Endothelial cell of hepatic sinusoid (primary cell): ENCODE data around the gene HPD.

Source experiments
- in situ Hi-C: cut with HindIII; loops from 2 replicates; pipeline ENCODE4 v1.10.0; 2017; ENCODE audit warnings: low sequenced_read_pairs

HPD gene

GRCh38 chr12:121829250-121829918, 29.3 kb downstream of the HPD start:
- in situ Hi-C loops: no loop called here

DNA sequence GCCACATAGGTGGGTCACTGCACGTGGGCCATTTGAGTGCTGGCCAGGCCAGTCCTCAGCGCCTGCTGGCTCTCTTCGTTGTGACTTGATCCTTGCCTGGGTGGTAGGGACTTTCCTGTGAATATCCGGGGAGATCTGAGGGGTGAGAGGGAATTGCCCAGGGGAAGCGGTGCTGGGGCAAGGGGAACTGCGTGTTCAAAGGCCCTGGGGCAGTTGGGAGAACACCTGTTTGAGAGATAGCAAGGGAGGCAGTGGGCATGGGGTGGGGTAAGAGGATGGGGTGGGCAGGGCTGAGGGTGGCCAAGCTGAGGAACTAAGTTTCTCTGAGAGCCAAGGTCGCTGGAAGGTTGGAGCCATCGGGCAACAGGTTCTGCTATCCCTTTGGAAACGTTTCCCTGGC, 29.8 kb downstream of the HPD start:
- in situ Hi-C loops: no loop called here

- in situ Hi-C loops: no loop called here
These were observed 30.4 kb downstream of the HPD start for GRCh38 chr12:121828306-121828705.

- in situ Hi-C loops: no loop called here
These were observed 31.1 kb downstream of the HPD start for GRCh38 chr12:121827351-121828099.

DNA sequence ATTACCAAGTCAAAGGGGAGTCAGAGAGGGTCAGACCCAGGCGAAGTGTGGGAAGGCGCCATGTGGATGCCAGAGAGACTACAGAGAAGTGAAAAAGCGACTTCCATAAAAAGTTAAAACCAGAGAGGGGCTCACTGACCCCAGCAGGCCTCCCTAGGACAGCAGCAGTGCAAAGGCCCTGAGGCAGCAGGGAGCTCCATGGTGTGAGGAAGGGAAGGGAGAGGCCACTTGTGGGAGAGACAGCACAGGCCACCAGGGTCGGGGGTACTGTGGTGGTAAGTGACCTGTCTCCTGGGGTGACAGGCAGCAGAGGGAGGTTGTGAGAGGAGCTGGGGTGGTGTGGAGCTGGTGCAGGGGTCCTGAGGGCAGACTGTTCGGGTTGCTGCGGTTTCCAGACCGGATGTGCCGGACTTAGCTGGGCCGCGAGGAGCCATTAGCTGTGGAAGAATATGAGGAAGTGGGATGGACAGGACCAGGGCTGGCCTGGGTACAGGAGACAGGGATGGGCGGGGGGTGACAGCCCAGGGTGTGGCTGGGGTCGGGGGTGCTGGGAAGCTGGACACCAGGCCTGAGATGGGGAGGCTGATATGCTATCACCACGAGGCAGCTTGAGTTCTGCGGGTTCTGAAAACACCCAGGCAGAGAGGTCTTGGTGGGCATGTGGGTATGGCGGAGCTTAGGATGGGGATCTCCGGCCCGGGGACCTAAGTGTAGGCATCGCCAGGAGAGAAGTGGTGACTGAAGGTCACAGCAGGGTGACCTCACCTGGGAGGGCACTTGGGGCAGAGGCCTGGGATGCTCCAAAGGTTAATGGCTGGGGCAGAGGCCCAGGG, 32.1 kb downstream of the HPD start:
- in situ Hi-C loops: no loop called here

DNA sequence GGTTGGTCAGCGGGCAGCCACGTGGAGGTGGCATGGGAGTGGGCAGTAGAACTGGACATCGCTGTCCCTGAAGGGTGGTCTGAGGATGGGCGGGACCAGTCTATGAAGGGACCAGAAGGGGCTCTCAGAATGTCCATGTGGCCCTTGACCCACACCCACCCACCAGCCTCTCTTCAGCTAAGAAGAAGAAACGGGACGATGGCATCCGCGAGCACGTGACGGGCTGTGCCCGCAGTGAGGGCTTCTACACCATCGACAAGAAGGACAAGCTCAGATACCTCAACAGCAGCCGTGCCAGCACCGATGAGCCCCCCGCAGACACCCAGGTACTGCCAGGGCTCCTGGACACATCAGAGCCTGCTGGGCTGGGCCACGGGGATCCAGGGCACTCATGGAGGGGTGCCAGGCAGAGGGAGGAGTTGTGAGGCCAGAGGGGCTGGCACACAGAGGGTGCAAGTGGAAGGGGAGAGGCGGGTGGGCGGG, 33.6 kb downstream of the HPD start:
- in situ Hi-C loops: no loop called here

DNA sequence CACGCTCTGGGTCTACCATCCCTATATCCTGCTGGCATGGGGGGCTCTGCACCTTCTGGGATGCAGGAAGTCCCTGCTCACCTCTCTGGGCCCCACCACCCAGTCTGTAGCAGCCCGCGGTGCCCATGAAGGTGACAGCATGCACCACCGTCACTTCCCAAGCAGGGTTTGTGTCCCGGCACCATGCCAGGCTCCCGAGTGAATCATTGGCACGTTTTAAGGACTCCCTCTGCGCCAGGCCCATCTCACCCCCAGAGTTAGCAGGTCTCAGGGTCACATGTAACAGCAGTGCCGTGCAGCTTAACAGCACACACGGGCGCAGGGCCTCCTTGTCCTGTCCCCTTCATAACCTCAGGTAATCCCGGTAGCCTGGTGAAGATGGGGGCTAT, 34.9 kb downstream of the HPD start:
- in situ Hi-C loops: no loop called here

DNA sequence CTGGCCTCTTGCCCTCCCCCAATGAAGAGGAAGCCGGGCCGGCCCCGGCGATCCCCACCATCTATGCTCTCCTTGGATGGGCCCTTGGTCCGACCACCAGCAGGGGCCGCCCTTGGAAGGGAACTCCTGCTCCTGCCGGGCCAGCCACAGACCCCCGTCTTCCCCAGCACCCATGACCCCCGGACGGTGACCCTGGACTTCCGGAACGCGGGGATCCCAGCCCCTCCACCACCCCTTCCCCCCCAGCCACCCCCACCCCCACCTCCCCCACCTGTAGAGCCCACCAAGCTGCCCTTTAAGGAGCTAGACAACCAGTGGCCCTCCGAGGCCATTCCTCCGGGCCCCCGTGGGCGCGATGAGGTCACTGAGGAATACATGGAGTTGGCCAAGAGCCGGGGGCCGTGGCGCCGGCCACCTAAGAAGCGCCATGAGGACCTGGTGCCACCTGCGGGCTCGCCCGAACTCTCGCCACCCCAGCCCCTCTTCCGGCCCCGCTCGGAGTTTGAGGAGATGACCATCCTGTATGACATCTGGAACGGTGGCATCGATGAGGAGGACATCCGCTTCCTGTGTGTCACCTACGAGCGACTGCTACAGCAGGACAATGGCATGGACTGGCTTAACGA, 35.4 kb downstream of the HPD start:
- in situ Hi-C loops: no loop called here

- in situ Hi-C loops: no loop called here
These were observed 36.1 kb downstream of the HPD start for GRCh38 chr12:121822393-121823100.

DNA sequence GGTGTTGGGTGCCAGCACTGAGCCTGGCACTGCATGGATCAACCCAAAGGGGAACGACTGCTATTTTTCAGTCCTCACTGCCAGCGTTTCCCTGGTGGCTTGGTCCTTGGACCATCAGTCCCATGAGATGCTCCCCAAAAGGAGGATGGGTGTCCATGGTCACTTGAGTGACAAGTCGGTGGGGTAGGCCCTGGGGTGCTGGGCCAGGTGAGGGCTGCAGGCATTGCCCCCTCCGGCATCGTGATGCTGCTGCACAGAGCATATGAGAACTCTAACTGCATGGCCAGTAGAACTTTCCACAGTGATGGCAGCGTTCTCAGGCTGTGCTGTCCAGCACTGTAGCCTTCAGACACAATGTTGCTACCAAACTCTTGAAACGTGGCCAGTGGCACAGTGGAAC, 38.6 kb downstream of the HPD start:
- in situ Hi-C loops: no loop called here

- in situ Hi-C loops: no loop called here
These were observed 39.3 kb downstream of the HPD start for GRCh38 chr12:121819212-121819949.

DNA sequence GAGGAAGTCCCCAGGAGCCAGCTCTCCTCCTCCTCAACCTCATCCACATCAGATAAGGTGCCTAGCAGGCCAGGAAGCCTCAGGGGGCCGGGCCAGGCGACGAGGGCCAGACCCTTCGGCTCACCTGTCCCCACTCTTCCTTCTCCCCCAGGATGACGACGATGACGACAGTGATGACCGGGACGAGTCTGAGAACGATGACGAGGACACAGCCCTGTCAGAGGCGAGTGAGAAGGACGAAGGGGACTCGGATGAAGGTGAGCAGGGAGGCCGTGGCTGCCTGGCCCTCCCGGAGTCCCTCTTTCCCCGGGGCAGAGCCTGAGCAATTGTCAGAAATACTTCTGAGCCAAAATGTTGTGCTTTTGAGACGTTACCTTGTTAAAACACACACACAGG, 41.0 kb downstream of the HPD start:
- in situ Hi-C loops: no loop called here

DNA sequence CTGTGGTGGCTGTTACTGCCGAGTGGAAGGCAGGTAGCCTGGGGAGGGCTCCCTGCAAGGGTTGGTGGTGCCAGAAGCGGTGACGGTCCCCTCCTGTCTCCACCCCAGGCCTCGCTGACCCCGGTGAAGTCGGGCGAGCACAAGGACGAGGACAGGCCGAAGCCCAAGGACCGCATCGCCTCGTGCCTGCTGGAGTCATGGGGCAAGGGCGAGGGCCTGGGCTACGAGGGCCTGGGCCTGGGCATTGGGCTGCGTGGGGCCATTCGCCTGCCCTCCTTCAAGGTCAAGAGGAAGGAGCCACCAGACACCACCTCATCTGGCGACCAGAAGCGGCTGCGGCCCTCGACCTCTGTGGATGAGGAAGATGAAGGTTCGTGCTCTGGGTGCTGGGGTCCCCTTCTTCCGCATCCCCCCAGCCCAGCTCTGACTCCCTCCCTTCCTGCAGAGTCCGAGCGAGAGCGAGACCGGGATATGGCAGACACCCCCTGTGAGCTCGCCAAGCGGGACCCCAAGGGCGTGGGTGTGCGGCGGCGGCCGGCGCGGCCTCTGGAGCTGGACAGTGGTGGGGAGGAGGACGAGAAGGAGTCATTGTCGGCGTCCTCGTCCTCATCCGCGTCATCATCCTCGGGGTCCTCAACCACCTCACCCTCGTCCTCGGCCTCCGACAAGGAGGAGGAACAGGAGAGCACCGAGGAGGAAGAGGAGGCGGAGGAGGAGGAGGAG, 41.6 kb downstream of the HPD start:
- in situ Hi-C loops: no loop called here

DNA sequence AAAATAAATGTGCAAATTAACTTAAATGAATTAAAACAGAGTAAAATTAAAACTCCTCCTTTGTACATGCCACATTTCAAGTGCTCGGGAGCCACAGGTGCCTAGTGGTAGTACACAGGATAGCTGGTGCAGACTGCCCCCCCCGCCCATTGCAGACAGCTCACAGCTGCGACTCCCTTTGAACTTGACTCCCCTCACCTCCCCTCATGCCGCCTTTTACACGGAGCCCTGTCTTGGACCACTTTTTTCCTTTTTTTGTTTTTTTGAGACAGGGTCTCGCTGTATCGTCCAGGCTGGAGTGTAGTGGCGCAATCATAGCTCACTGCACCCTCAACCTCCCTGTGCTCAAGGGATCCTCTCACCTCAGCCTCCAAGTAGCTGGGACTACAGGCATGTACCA, 43.4 kb downstream of the HPD start:
- in situ Hi-C loops: no loop called here

DNA sequence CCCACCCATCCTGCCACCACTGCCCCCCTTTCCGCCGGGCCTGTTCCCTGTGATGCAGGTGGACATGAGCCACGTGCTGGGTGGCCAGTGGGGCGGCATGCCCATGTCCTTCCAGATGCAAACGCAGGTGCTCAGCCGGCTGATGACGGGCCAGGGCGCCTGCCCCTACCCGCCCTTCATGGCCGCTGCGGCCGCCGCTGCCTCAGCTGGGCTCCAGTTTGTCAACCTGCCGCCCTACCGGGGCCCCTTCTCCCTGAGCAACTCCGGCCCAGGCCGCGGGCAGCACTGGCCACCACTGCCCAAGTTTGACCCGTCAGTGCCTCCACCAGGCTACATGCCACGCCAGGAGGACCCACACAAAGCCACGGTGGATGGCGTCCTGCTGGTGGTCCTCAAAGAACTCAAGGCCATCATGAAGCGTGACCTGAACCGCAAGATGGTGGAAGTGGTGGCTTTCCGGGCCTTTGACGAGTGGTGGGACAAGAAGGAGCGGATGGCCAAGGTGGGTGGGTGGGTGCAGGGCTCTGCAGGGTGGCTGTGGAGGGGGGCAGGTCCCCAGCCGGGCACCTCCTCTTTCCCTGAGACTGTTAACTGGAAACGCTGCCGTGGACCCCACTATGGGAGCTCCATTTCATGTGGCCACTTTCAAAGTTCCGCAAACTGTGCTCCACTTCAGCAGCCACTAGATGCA, 44.1 kb downstream of the HPD start:
- in situ Hi-C loops: no loop called here

GRCh38 chr12:121813951-121814350, 44.7 kb downstream of the HPD start:
- in situ Hi-C loops: no loop called here

DNA sequence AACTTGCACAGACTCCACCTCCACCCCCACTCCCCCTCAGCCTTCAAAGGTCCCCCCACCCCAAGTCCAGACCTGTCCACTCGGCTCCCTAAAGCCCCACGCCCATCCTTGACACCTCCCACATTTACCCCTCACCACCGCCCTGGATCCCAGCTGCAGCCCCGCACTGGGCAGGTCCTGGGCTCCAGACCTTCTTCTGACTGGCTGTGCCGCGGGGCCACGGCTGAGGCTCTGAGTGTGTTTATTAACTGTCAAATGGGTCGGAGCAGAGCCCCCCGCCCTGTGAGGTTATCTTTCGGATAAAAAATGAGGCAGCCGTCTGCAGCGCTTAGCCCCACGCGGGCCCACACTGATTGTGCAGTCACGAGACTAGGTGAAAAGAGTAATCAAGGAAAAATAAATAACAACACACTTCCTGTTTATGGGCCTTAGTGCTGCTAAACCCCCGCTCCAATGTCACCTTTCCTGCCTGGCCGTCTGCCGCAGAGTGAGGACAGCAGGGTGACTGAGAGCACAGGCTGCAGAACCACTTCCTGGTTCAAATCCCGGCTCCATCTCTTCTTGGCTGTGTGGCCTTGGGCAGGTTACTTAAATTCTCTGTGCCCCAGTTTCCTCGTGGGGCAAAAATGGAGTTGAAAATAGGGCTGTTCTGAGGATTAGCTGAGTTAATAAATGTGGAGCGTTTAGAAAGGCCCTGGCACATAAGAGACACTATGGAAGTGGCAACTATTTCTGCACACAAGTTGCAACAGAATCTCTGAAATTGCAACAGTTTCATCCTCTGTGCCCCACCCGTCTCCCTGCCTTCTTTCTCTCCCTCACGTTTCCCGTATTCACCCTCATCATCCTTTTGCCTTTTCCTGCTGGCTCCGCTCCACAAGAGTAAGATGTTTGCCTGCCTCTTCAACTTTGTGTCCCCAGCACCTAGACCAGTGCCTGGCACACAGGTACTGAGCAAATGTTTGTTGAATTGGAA, 45.5 kb downstream of the HPD start:
- in situ Hi-C loops: no loop called here
